IPS-15b (cell line): ENCODE data around the gene SRP9.
"Not testable (repeated sequence)": the region's sequence is repeated elsewhere in the genome, so short reads cannot be mapped to it uniquely, and the experiment has no call there.

Experiments
- H3K27me3 ChIP-seq: one replicate; pipeline ENCODE4 v1.6.1; 2013; ENCODE audit warnings: low read length; ENCODE audit not compliant: control insufficient read depth, insufficient read depth
- H3K36me3 ChIP-seq: one replicate; pipeline ENCODE4 v1.6.1; 2013; ENCODE audit warnings: low read length; ENCODE audit not compliant: control insufficient read depth, insufficient read depth
- H3K4me1 ChIP-seq: one replicate; pipeline ENCODE4 v1.6.1; 2013; ENCODE audit warnings: mild to moderate bottlenecking, low read length; ENCODE audit not compliant: control insufficient read depth, insufficient read depth
- H3K4me3 ChIP-seq: one replicate; pipeline ENCODE4 v1.5.1; 2013; ENCODE audit warnings: low read depth, low read length
- H3K9ac ChIP-seq: one replicate; pipeline ENCODE4 v1.6.1; 2013; ENCODE audit warnings: low read depth, mild to moderate bottlenecking, low read length
- H3K9me3 ChIP-seq: one replicate; pipeline ENCODE4 v1.6.1; 2013; ENCODE audit warnings: mild to moderate bottlenecking, low read length; ENCODE audit not compliant: control insufficient read depth, insufficient read depth

Gene SRP9

DNA sequence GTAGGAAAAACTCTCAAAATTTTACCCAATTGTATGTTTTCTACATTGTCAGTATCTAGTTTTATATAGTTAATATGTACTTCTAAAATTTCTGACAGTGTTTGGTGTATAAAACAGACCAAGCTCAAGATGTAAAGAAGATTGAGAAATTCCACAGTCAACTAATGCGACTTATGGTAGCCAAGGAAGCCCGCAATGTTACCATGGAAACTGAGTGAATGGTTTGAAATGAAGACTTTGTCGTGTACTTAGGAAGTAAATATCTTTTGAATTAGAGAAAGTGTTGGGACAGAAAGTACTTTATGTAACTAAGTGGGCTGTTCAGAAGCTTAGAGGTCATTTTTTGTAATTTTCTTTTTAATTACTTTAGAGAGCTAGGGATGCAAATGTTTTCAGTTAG lies 11.5 kb downstream of the SRP9 start:
- not testable (repeated sequence) for H3K27me3 ChIP-seq, H3K9me3 ChIP-seq, H3K4me3 ChIP-seq, H3K4me1 ChIP-seq, H3K9ac ChIP-seq
- H3K36me3 ChIP-seq, result peaks cover 37% of the 10 kb centered on the region

DNA sequence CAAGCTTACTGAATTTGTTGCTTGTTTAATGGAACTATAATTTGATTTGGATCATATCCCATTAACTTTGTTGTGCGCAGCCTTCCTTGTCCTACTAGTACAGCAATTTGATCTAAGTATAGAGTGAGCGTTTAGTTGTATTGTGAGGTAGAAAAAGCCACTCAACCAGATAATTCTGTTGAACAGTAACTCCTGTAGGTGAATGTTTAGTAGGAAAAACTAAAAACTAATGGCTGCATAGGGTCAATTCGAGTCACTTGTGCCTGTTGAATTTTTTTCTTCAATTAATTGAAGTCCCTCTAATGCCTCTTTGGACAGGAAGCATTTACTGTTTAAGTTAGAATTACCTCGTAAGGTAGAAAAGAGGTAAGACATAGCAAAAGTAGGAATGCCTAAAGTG lies 17.3 kb downstream of the SRP9 start:
- no peaks in the 10 kb centered on the region for H3K4me1 ChIP-seq
- peaks cover 16% of the 10 kb centered on the region for H3K36me3 ChIP-seq
- no peaks in the 10 kb centered on the region for H3K9me3 ChIP-seq

DNA sequence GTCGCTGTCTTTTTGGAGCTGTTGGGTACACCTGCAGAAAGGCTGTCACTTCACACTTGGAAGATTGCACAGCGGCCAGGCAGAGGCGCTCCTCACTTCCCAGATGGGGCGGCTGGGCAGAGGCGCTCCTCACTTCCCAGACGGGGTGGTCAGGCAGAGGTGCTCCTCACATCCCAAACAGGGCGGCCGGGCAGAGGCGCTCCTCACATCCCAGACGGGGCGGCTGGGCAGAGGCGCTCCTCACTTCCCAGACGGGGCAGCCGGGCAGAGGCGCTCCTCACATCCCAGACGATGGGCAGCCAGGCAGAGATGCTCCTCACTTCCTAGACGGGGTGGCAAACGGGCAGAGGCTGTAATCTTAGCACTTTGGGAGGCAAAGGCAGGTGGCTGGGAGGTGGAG lies 18.5 kb downstream of the SRP9 start:
- not testable (repeated sequence) for H3K4me3 ChIP-seq, H3K27me3 ChIP-seq, H3K9ac ChIP-seq, H3K36me3 ChIP-seq, H3K4me1 ChIP-seq, H3K9me3 ChIP-seq

More for the DNA sequence above, 17.3 kb downstream of the SRP9 start:
- Histone ChIP-seq H3K4me3 (no peak overlapping the region), H3K9ac (no peak overlapping the region), H3K27me3 (no peaks in the 10 kb centered on the region)

DNA sequence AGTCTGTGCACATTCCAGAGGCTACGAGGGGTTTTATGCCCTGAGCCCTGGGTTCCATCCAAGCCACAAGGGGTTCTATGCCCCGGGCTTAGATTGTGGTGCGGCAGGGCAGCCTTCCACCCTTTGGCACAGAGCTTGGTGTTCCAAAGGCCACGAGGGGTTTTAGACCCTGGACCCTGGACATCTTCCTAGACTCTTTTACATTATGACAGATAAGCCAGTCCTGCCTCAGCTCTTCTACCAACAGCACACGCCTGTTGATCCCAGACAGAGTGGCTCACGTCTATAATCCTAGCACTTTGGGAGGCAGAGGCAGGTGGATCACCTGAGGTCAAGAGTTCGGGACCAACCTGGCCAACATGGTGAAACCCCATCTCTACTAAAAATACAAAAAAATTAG lies 23.5 kb downstream of the SRP9 start:
- not testable (repeated sequence) for H3K27me3 ChIP-seq, H3K36me3 ChIP-seq, H3K9me3 ChIP-seq, H3K9ac ChIP-seq, H3K4me1 ChIP-seq, H3K4me3 ChIP-seq

DNA sequence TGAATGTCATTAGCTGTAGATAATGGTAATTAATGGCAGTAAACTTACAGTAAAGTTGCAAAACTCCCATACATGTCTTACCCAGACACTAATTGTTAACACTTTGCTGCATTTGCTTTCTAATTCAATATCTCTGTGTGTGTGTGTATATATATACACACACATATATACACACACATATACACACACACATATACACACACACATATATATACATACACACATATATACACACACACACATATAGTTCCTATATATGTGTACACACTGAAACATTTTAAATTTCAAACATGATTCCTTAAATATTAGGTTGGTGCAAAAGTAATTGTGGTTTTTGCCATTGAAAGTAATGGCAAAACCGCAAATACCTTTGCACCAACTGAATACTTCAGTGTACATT lies 28.6 kb downstream of the SRP9 start:
- H3K4me1 ChIP-seq, result peaks cover 1% of the 10 kb centered on the region
- H3K9me3 ChIP-seq, result no peaks in the 10 kb centered on the region
- H3K9ac ChIP-seq, result no peak overlapping the region
- H3K4me3 ChIP-seq, result no peak overlapping the region
- peaks cover 7% of the 10 kb centered on the region for H3K27me3 ChIP-seq
- no peaks in the 10 kb centered on the region for H3K36me3 ChIP-seq

DNA sequence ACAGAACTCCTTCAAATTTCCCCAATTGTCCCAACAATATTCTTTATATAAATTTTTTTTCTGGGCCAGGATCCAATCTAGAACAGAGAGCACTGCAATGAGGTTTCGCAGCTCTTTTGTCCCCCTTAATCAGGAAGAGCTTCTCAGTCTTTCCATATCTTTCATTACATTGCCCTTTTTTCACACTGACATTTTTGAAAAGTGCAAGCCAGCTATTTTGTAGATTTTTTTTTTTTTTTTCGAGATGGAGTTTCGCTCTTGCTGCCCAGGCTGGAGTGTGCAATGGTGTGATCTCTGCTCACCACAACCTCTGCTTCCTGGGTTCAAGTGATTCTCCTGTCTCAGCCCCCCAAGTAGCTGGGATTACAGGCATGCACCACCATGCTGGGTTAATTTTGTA lies 29.1 kb downstream of the SRP9 start:
- H3K36me3 ChIP-seq, H3K27me3 ChIP-seq, H3K4me3 ChIP-seq, H3K9me3 ChIP-seq, H3K9ac ChIP-seq, H3K4me1 ChIP-seq: not testable (repeated sequence)

DNA sequence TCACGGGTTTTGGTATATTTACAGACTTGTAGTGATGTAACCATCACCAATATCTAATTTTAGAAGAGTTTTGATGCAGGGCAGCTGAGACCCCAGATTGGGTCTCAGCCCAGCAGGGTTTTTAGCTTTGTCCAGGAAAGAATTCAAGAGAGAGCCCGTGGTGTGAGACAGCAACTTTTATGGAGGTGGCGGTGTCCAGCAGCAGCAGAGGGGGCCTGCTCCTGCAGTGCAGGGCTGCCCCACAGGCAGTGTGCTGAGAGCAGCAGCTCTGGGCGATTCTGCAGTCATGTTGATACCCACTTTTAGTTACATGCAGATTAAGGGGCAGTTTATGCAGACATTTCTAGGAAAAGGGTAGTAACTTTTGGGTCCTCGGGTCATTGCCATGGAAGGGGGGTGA lies 30.5 kb downstream of the SRP9 start:
- peaks cover 5% of the 10 kb centered on the region for H3K4me1 ChIP-seq

DNA sequence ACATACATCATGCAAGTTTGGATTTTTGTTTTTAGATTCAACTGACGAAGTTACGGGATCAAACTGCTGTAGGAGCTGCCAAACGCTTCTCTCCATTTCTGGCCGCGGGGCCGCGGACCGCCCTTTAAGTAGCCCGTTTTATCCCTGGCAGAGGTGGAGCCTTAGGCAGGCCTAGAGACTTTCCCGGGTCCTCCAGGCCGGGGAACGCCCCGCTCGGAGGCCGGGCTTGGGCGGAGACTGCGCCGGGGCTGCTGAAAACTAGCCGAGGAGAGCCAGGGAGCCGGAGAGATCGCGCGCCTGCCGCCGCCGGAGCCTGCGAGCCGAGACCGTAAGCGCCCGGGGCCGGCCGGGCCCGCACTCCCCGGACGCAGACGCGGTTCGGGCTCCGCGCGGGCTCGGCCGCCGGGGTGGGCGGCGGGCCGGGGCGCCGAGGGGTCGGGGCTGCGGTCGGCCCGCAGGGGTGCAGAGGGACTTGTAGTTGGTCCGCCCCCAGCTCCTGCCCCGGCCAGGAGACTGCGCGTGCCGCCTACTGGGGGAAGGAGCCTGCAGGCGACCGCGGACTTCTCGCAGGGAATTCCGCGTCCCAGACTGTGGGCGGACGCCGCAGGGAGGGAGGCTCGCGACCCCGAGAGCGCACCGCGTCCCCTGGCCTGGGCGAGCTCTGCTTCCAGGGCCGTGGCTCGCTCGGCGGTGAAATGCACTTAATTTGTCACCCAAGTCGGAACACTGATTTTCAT lies 32.4 kb downstream of the SRP9 start, which contains the start of gene EPHX1:
Gene EPHX1, plus strand, starts transcription at position 283 of the 737 bp plus-strand sequence. CDS start 18,606 bp downstream, outside the sequence.
- H3K27me3 ChIP-seq, result peaks cover 7% of the 10 kb centered on the region
- H3K4me1 ChIP-seq, result peaks cover 11% of the 10 kb centered on the region
- no peaks in the 10 kb centered on the region for H3K9me3 ChIP-seq
- H3K4me3 ChIP-seq, result peak within 1 kb of the TSS; percentile 75
- H3K36me3 ChIP-seq, result peaks cover 7% of the 10 kb centered on the region
- H3K9ac ChIP-seq, result peak within 1 kb of the TSS; percentile 73

More for the DNA sequence above, 30.5 kb downstream of the SRP9 start:
- Histone ChIP-seq H3K4me3 (no peak overlapping the region), H3K9ac (no peak overlapping the region), H3K36me3 (peaks cover 7% of the 10 kb centered on the region), H3K9me3 (no peaks in the 10 kb centered on the region), H3K27me3 (peaks cover 7% of the 10 kb centered on the region)

DNA sequence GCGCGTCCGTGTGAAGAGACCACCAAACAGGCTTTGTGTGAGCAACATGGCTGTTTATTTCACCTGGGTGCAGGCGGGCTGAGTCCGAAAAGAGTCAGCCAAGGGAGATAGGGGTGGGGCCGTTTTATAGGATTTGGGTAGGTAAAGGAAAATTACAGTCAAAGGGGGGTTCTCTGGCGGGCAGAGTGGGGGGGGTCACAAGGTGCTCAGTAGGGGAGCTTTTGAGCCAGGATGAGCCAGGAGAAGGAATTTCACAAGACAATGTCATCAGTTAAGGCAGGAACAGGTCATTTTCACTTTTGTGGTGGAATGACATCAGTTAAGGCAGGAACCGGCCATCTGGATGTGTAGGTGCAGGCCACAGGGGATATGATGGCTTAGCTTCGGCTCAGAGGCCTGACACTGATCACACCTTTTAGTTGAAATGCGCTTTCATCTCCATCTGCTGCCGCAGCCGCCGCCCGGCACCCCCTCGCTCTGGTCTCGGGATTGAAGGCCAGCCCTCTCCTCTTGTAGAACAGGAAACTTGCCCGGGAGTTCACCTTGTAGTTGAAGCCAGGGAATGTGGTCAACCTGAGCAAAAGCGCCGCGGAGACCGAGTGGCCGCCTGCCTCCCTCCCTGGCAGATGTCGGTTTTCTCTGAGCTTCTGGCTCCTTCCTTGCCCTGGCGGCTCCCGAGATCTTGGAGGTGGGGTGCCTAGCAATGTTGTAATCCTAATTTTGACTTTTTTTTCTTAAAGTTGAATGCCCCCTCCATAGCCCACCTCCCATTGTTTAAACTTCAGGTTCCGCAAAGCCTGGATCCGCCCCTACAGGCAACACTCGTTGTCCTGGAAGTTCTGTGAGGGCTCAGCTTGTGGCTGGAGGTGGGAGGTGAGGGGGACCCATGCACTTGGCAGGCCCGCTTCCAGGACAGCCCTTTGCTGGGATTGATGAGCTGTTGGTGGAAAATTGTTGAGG lies 33.2 kb downstream of the SRP9 start:
- not testable (repeated sequence) for H3K27me3 ChIP-seq, H3K36me3 ChIP-seq, H3K9me3 ChIP-seq
- Histone ChIP-seq H3K9ac (peak overlapping the region; percentile 73), H3K4me1 (peaks cover 11% of the 10 kb centered on the region), H3K4me3 (peak overlapping the region; percentile 75)

DNA sequence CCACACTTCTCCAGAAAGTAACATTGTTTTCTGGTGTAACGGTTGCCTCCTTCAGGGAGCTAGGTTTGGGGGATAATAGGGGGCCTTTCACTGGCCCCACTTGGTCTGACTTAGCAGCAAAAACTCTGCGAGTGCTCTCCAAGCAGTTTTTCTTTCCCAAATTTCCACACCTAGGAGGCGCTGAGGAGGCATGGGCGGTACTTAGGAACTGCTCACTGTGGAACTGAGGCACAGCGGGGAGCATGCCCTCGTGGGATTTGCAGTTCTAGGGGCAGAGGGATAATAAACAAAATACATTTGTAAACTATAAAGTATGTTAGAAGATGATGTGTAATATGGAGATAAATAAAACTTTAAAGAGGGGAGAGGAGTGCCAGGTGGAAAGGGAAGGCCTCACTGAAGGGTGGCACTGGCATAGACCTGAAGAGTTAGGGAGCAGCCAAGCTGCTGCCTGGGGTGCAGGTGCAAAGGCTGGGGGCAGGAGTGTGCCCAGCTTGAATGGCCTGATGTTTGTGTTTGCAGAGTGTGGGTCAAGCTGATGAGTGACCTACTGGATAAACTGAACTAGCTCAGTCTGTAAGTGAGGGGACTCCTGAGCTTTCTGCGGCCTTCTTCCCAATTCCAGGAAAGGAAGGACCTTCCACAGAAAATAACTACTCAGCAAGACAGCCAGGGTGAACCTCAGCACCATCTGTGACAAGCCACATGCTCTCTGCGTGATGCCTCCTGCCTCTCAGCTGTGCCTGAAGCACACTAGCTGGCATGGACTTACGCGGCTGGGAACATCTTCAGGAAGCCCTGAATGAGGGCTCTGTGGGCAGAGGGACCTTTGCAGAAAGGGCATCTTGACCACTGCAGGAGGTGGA lies 34.2 kb downstream of the SRP9 start:
- Histone ChIP-seq H3K27me3 (peaks cover 7% of the 10 kb centered on the region), H3K9ac (no peak overlapping the region), H3K4me1 (peaks cover 12% of the 10 kb centered on the region), H3K36me3 (peaks cover 7% of the 10 kb centered on the region), H3K4me3 (peak overlapping the region; percentile 45), H3K9me3 (no peaks in the 10 kb centered on the region)

DNA sequence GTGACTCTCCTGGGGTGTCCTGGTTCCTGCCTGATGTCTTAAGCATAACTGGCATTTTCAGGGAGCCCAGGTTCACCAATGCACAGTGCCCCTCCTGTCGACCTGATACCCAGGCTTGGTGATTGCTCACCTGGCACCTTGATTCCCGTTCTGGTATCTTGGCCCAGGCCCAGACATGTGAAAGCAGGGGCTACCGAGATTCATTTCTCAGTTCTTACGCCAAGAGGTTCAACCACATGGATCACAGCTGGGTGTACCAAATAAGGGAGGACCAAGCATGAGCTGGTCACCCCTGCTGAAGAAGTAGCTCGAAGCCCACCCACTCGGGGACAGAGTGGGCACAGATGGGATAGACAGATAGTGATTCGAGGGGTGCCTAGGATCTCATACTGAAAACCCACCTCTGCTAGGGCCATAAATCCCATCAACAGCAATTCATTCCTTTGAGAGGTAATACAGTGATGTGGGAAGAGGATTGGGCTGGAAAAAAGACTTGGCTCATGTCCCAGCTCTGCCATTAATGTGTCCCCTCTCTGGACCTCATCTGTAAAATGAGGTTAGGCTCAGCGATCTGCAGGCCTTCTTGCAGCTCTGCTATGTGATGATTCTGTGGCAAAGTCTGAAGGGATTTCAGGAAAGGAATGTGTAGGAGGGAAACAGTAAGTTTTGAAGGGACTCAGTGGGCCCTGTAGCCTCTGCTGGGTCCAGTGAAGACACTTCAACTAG lies 35.0 kb downstream of the SRP9 start:
- peaks cover 7% of the 10 kb centered on the region for H3K27me3 ChIP-seq
- no peak overlapping the region for H3K9ac ChIP-seq
- H3K9me3 ChIP-seq, result no peaks in the 10 kb centered on the region
- H3K36me3 ChIP-seq, result peaks cover 7% of the 10 kb centered on the region
- H3K4me1 ChIP-seq, result peaks cover 20% of the 10 kb centered on the region
- H3K4me3 ChIP-seq, result no peak overlapping the region
